Thymus (tissue), 11 donors: ENCODE results near the gene DOCK4. TPM values are rescaled to one million over a fixed set of nuclear protein-coding genes. Genes with fewer than 3 reads are reported as not detected.

Experiments used
- DNase-seq, 9 donors: peaks; one replicate each; pipeline ENCODE4 v3.0.0-alpha.2; 2013; ENCODE audit warnings: low spot score in 9 of 9, low read depth in 6 of 9, missing footprints in 1 of 9
- H3K27ac ChIP-seq, 2 donors: one replicate each; pipeline ENCODE4 v1.5.1; 2013; ENCODE audit warnings: control low read depth in 1 of 2, low read depth in 1 of 2, low read length in 1 of 2, mild to moderate bottlenecking in 1 of 2, moderate library complexity in 1 of 2
- H3K27me3 ChIP-seq, 2 donors: one replicate each; pipeline ENCODE4 v1.5.1; 2013; ENCODE audit warnings: low read length in 1 of 2; ENCODE audit not compliant: control insufficient read depth in 2 of 2, insufficient read depth in 1 of 2
- H3K36me3 ChIP-seq, 2 donors: one replicate each; pipeline ENCODE4 v1.5.1; 2013; ENCODE audit warnings: low read length in 1 of 2, mild to moderate bottlenecking in 1 of 2, moderate library complexity in 1 of 2; ENCODE audit not compliant: control insufficient read depth in 2 of 2, insufficient read depth in 2 of 2
- H3K4me1 ChIP-seq, 2 donors: one replicate each; pipeline ENCODE4 v1.5.1; 2013; ENCODE audit warnings: low read length in 2 of 2; ENCODE audit not compliant: control insufficient read depth in 2 of 2, insufficient read depth in 2 of 2
- H3K4me3 ChIP-seq, 2 donors: one replicate each; pipeline ENCODE4 v1.5.1; 2013; ENCODE audit warnings: low read length in 2 of 2, control low read depth in 1 of 2, mild to moderate bottlenecking in 1 of 2
- H3K9me3 ChIP-seq, 2 donors: one replicate each; pipeline ENCODE4 v1.5.1; 2013; ENCODE audit warnings: low read length in 1 of 2, mild to moderate bottlenecking in 1 of 2; ENCODE audit not compliant: control insufficient read depth in 2 of 2, insufficient read depth in 1 of 2
- WGBS: extraction: QIAGEN DNeasy Blood & Tissue Kit; methylation state at CpG from one replicate; pipeline ENCODE4 v1.1.7; 2013; 5-methylcytosine and 5-hydroxymethylcytosine counted together
- polyA plus RNA-seq: library from polyadenylated mRNA; stranded (reverse); fragments of 200-250 nt; gene quantifications from one replicate; pipeline ENCODE4 v1.2.3, GENCODE V29; 2013
- total RNA-seq: library from RNA; stranded (reverse); fragments of 120-200 nt; gene quantifications from one replicate; pipeline ENCODE4 v1.2.4, GENCODE V29; 2013
- donor health status: healthy.

The DOCK4 gene
- total and polyA plus RNA-seq, 2 donors, result 3.5 to 4.7 TPM

DNA sequence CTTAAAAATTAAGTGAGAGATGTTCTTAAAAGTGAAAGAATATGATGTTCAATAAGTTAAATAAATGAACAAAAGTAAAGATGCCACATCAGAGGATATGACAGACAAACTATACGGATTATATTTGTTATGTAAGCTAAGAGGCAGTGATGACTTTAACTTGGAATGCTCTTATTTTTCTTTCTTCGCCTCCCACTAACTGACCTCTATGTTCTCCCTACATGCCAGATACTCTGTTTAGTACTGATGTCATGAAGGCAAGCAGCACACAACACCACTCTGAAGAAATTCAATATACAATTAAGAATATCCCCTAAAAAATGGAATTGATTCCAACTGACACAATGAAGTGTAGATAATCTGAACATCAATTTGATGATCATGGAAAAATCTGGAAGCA is 223.4 kb downstream of the DOCK4 start:
- Histone ChIP-seq H3K27me3 (no peaks in the 10 kb centered on the region), H3K27ac (no peak overlapping the region), H3K4me3 (no peak overlapping the region), H3K9me3 (no peaks in the 10 kb centered on the region), H3K36me3 (no peaks in the 10 kb centered on the region), H3K4me1 (no peaks in the 10 kb centered on the region)
- WGBS, result 71% methylated on average over 2 of the region's 2 CpGs
- DNase-seq, result no peak

DNA sequence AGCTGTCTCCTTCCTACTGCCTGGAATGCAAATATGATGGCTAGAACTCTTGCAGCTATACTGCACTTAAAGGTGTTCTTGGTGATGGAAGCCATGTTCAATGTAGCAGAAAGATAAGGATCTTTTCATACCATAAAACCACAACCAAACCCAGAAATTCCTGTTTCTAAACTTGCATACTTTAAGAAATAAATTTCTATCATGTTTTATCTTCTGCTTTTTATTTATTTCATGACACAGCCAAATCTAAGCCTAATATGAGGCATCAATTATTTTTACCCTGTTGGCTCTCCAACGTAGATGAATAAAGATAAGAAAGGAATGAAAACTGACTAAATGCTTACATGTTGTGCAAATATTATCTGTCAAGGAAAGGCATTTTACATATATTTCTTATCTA is 224.1 kb downstream of the DOCK4 start:
- Histone ChIP-seq H3K27ac (no peak overlapping the region), H3K27me3 (no peaks in the 10 kb centered on the region), H3K36me3 (no peaks in the 10 kb centered on the region), H3K9me3 (no peaks in the 10 kb centered on the region), H3K4me3 (no peak overlapping the region), H3K4me1 (no peaks in the 10 kb centered on the region)
- DNase-seq, result no peak
- 79% methylated on average over 1 of the region's 1 CpG for WGBS

DNA sequence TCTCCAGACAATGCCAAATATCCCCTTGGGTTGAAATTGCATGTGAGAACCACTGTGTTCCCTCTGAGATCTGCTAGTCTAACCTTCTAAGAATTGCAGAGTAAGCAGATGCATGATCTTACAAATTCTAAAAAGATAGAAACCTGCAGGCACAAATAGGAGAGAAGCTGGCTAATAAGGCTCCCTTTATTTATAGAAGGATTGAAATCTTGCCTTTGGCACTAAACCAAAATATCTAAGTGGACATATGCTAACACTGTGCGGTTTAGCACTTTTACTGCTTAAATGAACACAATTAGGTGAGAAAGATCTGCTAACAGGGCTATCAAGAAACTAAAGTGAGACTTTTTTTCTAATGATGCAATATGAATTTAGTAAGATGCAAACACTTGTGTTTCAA is 225.5 kb downstream of the DOCK4 start:
- DNase-seq, result no peak
- H3K27ac ChIP-seq, result no peak overlapping the region
- no peaks in the 10 kb centered on the region for H3K36me3 ChIP-seq
- 98% methylated on average over 1 of the region's 1 CpG for WGBS
- no peaks in the 10 kb centered on the region for H3K4me1 ChIP-seq
- H3K4me3 ChIP-seq, result no peak overlapping the region
- no peaks in the 10 kb centered on the region for H3K9me3 ChIP-seq
- no peaks in the 10 kb centered on the region for H3K27me3 ChIP-seq

DNA sequence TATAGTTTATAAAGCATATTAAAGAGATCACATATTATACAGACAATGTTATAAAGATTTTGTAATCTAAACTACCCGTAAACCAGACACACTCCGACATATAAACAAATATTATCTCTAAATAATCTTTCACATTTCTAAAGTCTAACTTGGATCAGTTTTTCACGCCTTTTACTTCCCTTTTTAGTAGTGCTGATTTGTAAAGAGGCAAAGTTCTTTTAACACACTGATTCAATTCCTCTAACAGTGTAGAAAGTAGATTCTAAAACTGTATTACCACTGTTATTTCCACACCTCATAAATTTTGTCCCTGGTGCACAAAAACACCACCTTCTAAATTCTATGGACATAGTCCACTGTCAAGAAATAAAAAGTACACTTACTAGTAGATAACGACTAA is 230.9 kb downstream of the DOCK4 start:
- H3K27ac ChIP-seq, result no peak overlapping the region
- no peaks in the 10 kb centered on the region for H3K4me1 ChIP-seq
- no peak for DNase-seq
- H3K27me3 ChIP-seq, result no peaks in the 10 kb centered on the region
- no peaks in the 10 kb centered on the region for H3K9me3 ChIP-seq
- WGBS, result 75% methylated on average over 4 of the region's 4 CpGs
- H3K36me3 ChIP-seq, result no peaks in the 10 kb centered on the region
- H3K4me3 ChIP-seq, result no peak overlapping the region

DNA sequence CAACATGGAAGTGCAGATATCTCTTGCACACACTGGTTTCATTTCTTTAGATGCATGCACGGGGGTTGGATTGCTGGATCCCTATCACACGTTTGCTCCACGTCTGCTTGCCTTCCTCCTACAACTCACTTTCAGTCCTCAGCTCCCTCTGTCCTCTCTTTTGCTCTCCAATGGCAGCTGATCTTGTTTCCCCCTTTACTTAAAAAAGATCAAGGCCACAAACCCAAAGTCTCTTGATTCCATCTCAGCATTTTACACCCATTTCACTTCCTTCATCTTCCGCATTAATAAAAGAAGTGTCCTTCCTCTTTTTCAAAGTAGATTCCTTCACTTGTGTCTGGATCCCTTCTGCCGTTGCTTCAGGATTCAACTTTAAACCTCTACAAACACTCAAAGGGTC is 245.2 kb downstream of the DOCK4 start:
- 97% methylated on average over 5 of the region's 5 CpGs for WGBS
- no peaks in the 10 kb centered on the region for H3K36me3 ChIP-seq
- no peak overlapping the region for H3K4me3 ChIP-seq
- no peaks in the 10 kb centered on the region for H3K9me3 ChIP-seq
- no peak overlapping the region for H3K27ac ChIP-seq
- no peaks in the 10 kb centered on the region for H3K4me1 ChIP-seq
- no peak for DNase-seq
- H3K27me3 ChIP-seq, result no peaks in the 10 kb centered on the region

DNA sequence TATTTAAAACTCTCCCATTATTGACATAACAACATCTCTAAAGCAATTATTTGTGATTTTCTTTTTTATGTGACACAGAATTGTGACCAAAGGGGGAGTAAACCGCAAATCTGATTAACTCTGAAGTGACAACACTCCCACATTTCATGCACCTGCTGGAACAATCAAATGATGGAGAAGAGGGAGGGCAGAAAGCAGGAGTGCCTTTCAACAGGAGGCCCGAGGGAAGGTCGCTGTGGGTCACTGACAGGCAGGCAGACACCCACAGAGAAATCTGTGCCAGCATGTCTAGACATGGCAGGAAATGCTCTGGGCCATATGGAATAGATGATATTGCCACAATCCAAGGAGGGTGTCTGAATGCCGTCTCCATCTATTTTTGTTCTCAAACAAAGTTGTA is 247.3 kb downstream of the DOCK4 start:
- H3K9me3 ChIP-seq, result no peaks in the 10 kb centered on the region
- H3K4me1 ChIP-seq, result no peaks in the 10 kb centered on the region
- H3K4me3 ChIP-seq, result no peak overlapping the region
- no peak for DNase-seq
- 86% methylated on average over 4 of the region's 4 CpGs for WGBS
- no peaks in the 10 kb centered on the region for H3K27me3 ChIP-seq
- no peaks in the 10 kb centered on the region for H3K36me3 ChIP-seq
- H3K27ac ChIP-seq, result no peak overlapping the region

- no peaks in the 10 kb centered on the region for H3K4me1 ChIP-seq
- H3K9me3 ChIP-seq, result no peaks in the 10 kb centered on the region
- H3K36me3 ChIP-seq, result no peaks in the 10 kb centered on the region
- H3K27me3 ChIP-seq, result no peaks in the 10 kb centered on the region
- H3K27ac ChIP-seq, result no peak overlapping the region
- no peak for DNase-seq
- WGBS, result 95% methylated on average over 3 of the region's 3 CpGs
- no peak overlapping the region for H3K4me3 ChIP-seq
These were observed 247.8 kb downstream of the DOCK4 start for GRCh38 chr7:111958431-111958830.

DNA sequence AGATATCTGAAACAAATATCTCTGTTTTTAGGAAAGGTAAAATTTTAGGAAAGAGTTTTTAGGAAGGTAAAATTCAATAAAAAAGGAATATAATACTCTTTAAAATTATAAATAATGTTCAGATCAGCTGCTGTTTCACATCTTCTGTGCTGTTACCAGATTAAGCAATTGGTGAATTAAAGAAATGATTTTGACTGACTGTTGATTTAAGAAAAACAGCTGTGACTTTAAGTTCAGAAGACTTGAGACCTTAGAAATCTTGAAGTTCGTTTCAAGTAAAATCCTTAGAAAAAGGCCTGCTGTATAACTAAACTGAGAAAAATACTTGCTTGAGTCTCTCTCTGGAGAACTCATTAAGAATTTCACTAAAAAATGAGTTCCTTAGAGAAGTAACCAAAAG is 250.6 kb downstream of the DOCK4 start:
- no peaks in the 10 kb centered on the region for H3K9me3 ChIP-seq
- no peak overlapping the region for H3K4me3 ChIP-seq
- H3K4me1 ChIP-seq, result no peaks in the 10 kb centered on the region
- no peak overlapping the region for H3K27ac ChIP-seq
- no peaks in the 10 kb centered on the region for H3K27me3 ChIP-seq
- H3K36me3 ChIP-seq, result no peaks in the 10 kb centered on the region
- WGBS, result 92% methylated on average over 1 of the region's 1 CpG
- no peak for DNase-seq

- 95% methylated on average over 15 of the region's 15 CpGs for WGBS
- Histone ChIP-seq H3K4me3 (no peak overlapping the region), H3K27ac (no peak overlapping the region), H3K4me1 (no peaks in the 10 kb centered on the region), H3K36me3 (no peaks in the 10 kb centered on the region), H3K9me3 (no peaks in the 10 kb centered on the region), H3K27me3 (no peaks in the 10 kb centered on the region)
- DNase-seq, result no peak
These were observed 251.5 kb downstream of the DOCK4 start for GRCh38 chr7:111954474-111955381.
